Fibroblast of lung (primary cell): ENCODE data around the gene MLLT6. TPM values are rescaled to one million over a fixed set of nuclear protein-coding genes. Genes with fewer than 3 reads are reported as not detected.

Experiments
- DNase-seq, 2 donors: peaks; one replicate each; pipeline versions ENCODE4 v3.0.0 to v3.0.0-alpha.2; 2010; ENCODE audit warnings: low read depth in 2 of 2
- H2AFZ ChIP-seq: 2 replicates; pipeline ENCODE4 v1.5.1; 2012; ENCODE audit warnings: low read length, control low read depth, inconsistent platforms
- H3K27ac ChIP-seq: 2 replicates; pipeline ENCODE4 v1.5.1; 2011; ENCODE audit warnings: low read length, control low read depth; ENCODE audit not compliant: insufficient read depth
- H3K27me3 ChIP-seq: 2 replicates; pipeline ENCODE4 v1.5.1; 2011; ENCODE audit warnings: mild to moderate bottlenecking, low read length; ENCODE audit not compliant: control insufficient read depth, insufficient read depth
- H3K36me3 ChIP-seq: 2 replicates; pipeline ENCODE4 v1.5.1; 2011; ENCODE audit warnings: low read length; ENCODE audit not compliant: control insufficient read depth, insufficient read depth
- H3K4me1 ChIP-seq: 2 replicates; pipeline ENCODE4 v1.5.1; 2011; ENCODE audit warnings: low read length; ENCODE audit not compliant: control insufficient read depth, insufficient read depth; ENCODE audit errors: extremely low read depth
- H3K4me2 ChIP-seq: 2 replicates; pipeline ENCODE4 v1.5.1; 2011; ENCODE audit warnings: low read length, control low read depth; ENCODE audit not compliant: insufficient read depth; ENCODE audit errors: extremely low read depth
- H3K4me3 ChIP-seq, 4 experiments: fragments of 200-600 bp in 1 of 4; sonication (generic) in 1 of 4; replicated peaks in 1 of 4; 2 replicates each; pipeline ENCODE4 v1.5.1; 2011 to 2016; ENCODE audit warnings: low read length in 4 of 4, low read depth in 3 of 4, mild to moderate bottlenecking in 3 of 4, control low read depth in 2 of 4, inconsistent platforms in 1 of 4, mixed read lengths in 1 of 4; ENCODE audit not compliant: insufficient read depth in 1 of 4; ENCODE audit errors: control extremely low read depth in 1 of 4
- H3K79me2 ChIP-seq: 2 replicates; pipeline ENCODE4 v1.5.1; 2012; ENCODE audit warnings: mild to moderate bottlenecking, low read length, inconsistent platforms; ENCODE audit not compliant: control insufficient read depth, insufficient read depth
- H3K9ac ChIP-seq: 2 replicates; pipeline ENCODE4 v1.5.1; 2011; ENCODE audit warnings: mild to moderate bottlenecking, low read length, control low read depth; ENCODE audit not compliant: insufficient read depth
- H3K9me3 ChIP-seq: 2 replicates; pipeline ENCODE4 v1.5.1; 2012; ENCODE audit warnings: low read depth, low read length; ENCODE audit not compliant: control insufficient read depth, insufficient read depth
- H4K20me1 ChIP-seq: 2 replicates; pipeline ENCODE4 v1.5.1; 2011; ENCODE audit warnings: low read length; ENCODE audit not compliant: control insufficient read depth, insufficient read depth; ENCODE audit errors: extremely low read depth
- EZH2 ChIP-seq: IDR thresholded peaks from 2 replicates; pipeline ENCODE4 v1.5.1; 2012; ENCODE audit warnings: low read length, control low read depth, mild to moderate bottlenecking; ENCODE audit errors: missing control alignments
- polyA plus RNA-seq, 2 donors: library from polyadenylated mRNA; depleted of rRNA in 1 of 2; stranded (reverse) in 1 of 2; unstranded in 1 of 2; fragments of >200 nt; gene quantifications; 2 replicates each; pipeline ENCODE4 v1.2.1, GENCODE V29; 2011 to 2012; ENCODE audit warnings: missing spikeins in 1 of 2
- total RNA-seq: library from RNA; depleted of rRNA; stranded (reverse); fragments of >200 nt; gene quantifications from 2 replicates; pipeline ENCODE4 v1.2.1, GENCODE V29; 2014
- TF ChIP-seq, protein P1 (sequence below), 2 donors: IDR thresholded peaks in 1 of 2; conservative IDR thresholded peaks in 1 of 2; 1 replicate in 1 of 2; 2 replicates in 1 of 2; pipeline ENCODE4 v1.5.1; 2011 to 2012; ENCODE audit warnings: low read length in 2 of 2, control low read depth in 1 of 2, inconsistent platforms in 1 of 2, low read depth in 1 of 2, mild to moderate bottlenecking in 1 of 2

The MLLT6 gene
- total and polyA plus RNA-seq, 2 donors (not counting 1 experiment from before 2014, with no cell fraction given) = 15.4 to 17.7 TPM

DNA sequence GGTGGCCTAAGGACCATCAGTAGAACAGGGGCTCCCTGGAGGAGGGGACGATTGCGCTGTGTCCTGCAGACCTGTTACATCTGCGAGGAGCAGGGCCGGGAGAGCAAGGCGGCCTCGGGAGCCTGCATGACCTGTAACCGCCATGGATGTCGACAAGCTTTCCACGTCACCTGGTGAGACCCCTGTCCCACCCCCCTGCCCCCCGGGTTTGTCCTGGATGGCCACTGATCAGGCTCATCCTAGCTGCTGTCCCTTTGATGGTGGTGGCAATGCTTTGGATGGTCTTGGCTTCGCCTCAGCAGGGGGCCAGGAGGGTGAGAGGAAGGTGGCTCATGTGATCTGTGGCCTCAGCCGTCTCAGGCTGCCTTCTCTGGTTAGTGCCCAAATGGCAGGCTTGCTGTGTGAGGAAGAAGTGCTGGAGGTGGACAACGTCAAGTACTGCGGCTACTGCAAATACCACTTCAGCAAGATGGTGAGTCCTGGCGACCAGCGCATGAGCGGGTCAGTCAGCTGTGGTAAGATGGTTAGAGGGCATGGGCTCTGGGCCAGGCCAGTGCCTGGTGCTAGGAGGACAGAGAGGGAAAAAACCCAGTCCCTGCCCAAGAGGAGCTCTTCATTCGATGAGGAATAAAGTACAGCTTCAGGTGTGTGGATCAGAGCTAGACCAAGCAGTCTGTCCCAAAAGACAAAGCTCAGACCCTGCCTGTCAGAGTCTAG lies 4.2 kb downstream of the MLLT6 start:
- peaks cover 10% of the 10 kb centered on the region for H3K36me3 ChIP-seq
- no peak overlapping the region for H3K4me3 ChIP-seq
- peaks cover 2% of the 10 kb centered on the region for H3K79me2 ChIP-seq
- H3K27ac ChIP-seq = no peak overlapping the region
- peaks cover 5% of the 10 kb centered on the region for H3K4me1 ChIP-seq
- H2AFZ ChIP-seq = no peak overlapping the region
- no peak for DNase-seq
- no peak overlapping the region for H3K4me2 ChIP-seq
- H3K9ac ChIP-seq = no peak overlapping the region
- no peaks in the 10 kb centered on the region for H3K27me3 ChIP-seq
- TF ChIP-seq, protein P1, sequence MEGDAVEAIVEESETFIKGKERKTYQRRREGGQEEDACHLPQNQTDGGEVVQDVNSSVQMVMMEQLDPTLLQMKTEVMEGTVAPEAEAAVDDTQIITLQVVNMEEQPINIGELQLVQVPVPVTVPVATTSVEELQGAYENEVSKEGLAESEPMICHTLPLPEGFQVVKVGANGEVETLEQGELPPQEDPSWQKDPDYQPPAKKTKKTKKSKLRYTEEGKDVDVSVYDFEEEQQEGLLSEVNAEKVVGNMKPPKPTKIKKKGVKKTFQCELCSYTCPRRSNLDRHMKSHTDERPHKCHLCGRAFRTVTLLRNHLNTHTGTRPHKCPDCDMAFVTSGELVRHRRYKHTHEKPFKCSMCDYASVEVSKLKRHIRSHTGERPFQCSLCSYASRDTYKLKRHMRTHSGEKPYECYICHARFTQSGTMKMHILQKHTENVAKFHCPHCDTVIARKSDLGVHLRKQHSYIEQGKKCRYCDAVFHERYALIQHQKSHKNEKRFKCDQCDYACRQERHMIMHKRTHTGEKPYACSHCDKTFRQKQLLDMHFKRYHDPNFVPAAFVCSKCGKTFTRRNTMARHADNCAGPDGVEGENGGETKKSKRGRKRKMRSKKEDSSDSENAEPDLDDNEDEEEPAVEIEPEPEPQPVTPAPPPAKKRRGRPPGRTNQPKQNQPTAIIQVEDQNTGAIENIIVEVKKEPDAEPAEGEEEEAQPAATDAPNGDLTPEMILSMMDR (conservative IDR thresholded peaks at IDR 0.05 in 1 of 2, IDR thresholded peaks at IDR 0.05 in 1 of 2; ENCODE audit: low read depth in 1 of 2, low read length in 2 of 2) = no peak
- TF ChIP-seq EZH2 = no peak
- H4K20me1 ChIP-seq = no peaks in the 10 kb centered on the region
- H3K9me3 ChIP-seq = no peaks in the 10 kb centered on the region

DNA sequence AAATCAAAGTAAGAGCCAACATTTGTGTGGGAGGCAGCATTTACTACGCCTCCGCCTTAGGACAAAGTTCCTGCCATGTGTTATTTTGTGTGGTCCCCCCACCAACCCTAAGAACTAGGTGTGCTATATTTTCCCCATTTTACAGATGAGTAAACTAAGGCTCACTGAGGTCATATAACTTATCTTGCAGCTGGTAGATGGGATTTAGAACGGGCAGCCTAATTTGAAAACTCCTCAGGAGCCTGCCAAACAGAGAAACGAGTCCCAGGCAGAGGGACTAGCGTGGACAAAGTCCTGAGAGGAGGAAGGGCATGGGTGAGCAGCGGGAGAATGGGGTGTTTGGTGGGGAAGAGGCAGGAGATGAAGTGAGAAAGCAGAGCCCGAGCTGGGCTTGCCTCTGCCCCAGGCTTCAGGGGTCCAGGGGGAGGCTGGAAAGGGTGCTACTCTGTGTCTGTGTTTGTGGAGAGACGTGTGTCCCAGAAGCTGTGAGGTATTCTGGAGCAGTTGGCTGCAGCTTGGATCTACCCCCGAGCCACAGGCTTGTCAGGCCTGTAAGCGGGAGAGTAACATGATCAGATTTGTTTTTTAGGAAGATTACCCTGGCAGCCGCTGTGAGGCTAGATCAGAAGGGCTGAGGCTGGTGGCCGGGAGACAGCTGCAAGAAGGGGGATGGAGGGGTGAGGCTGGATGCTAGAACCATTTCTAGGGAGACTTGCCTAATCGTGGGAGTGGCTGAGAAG lies 5.0 kb downstream of the MLLT6 start:
- Histone ChIP-seq H3K27ac (no peak overlapping the region), H3K9ac (no peak overlapping the region)

DNA sequence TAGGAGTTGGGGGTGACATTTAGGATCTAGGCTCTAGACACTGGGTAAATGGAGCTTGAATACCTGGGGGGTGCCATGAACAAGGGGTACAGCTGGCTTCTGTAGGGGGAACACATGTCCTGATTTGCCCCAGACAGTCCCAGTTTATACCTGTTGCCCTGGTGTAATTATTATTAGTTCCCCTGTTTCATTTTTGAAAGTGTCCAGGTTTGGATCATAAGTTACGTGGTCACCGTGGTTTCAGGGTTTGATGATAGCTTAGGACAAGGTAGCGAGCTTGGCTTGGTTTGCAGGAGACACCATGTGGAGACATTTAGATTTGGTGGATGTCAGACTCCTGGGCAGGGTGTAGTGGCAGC lies 5.5 kb downstream of the MLLT6 start:
- DNase-seq = no peak
- Histone ChIP-seq H3K27ac (no peak overlapping the region), H3K4me3 (no peak overlapping the region), H3K36me3 (peaks cover 10% of the 10 kb centered on the region), H3K27me3 (no peaks in the 10 kb centered on the region), H3K9ac (no peak overlapping the region), H2AFZ (no peak overlapping the region), H3K4me1 (peaks cover 3% of the 10 kb centered on the region), H4K20me1 (no peaks in the 10 kb centered on the region), H3K9me3 (no peaks in the 10 kb centered on the region), H3K79me2 (peaks cover 2% of the 10 kb centered on the region), H3K4me2 (no peak overlapping the region)
- TF ChIP-seq, protein P1 (conservative IDR thresholded peaks at IDR 0.05 in 1 of 2, IDR thresholded peaks at IDR 0.05 in 1 of 2; ENCODE audit: low read depth in 1 of 2, low read length in 2 of 2) = no peak
- no peak for TF ChIP-seq EZH2

More for the DNA sequence above, 5.0 kb downstream of the MLLT6 start:
- H3K4me2 ChIP-seq = no peak overlapping the region
- no peaks in the 10 kb centered on the region for H4K20me1 ChIP-seq
- peaks cover 2% of the 10 kb centered on the region for H3K79me2 ChIP-seq
- H3K27me3 ChIP-seq = no peaks in the 10 kb centered on the region
- no peak for DNase-seq
- no peak overlapping the region for H2AFZ ChIP-seq
- H3K9me3 ChIP-seq = no peaks in the 10 kb centered on the region
- no peak overlapping the region for H3K4me3 ChIP-seq
- peaks cover 10% of the 10 kb centered on the region for H3K36me3 ChIP-seq
- H3K4me1 ChIP-seq = peaks cover 3% of the 10 kb centered on the region
- TF ChIP-seq, protein P1 (conservative IDR thresholded peaks at IDR 0.05 in 1 of 2, IDR thresholded peaks at IDR 0.05 in 1 of 2; ENCODE audit: low read depth in 1 of 2, low read length in 2 of 2) = no peak
- TF ChIP-seq EZH2 = no peak
